Measurements from ENCODE around the gene PDE6G. TPM values are rescaled to one million over a fixed set of nuclear protein-coding genes. Genes with fewer than 3 reads are reported as not detected.

The PDE6G gene
- total RNA-seq, 1 experiment from 2014 or later = 1.6 TPM

DNA sequence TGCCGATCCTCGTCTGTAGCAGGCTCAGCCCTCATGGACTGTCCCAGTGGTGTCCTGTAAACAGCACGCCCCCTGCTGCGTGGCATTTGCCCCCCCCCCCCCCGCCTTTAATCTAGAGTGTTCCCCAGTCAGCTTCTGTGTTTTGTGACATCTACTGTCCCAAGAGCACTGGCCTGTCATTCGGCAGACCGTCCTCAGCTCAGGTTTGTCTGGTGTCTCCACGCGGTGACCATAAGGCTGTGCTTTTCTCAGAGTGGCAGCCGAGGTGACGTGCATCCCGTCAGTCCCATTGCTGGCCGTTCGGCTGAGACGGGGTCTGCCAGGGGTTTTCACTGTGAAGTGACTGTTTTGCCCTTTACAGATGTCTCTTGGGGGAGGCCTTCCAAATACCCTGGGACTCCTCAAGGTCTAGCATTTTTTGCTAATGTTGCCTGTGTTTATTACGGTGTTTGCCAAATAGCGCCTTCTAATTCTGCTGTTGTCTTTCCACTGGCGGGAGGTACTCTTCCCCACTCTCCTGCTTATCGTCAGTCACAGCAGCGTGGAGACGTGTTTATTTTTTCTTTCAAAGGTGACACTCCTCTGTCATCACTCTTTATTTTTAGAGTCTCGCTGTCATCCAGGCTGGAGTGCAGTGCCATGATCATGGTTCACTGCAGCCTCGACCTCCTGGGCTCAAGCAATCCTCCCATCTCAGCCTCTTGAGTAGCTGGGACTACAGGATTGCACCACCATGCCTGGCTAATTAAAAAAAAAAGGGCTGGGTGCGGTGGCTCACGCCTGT lies 41.1 kb upstream of the PDE6G start:
- Histone ChIP-seq H3K27ac (ENCODE audit: low read length) (no peak overlapping the region), H3K27me3 (ENCODE audit: low read length) (no peaks in the 10 kb centered on the region), H3K9me3 (ENCODE audit: low read length) (no peaks in the 10 kb centered on the region), H3K36me3 (ENCODE audit: insufficient read depth, low read length) (peaks cover 11% of the 10 kb centered on the region; the same call in 1 of the 2 replicates), H2AFZ (ENCODE audit: low read length) (no peak overlapping the region), H3K4me3 (ENCODE audit: low read length) (no peak overlapping the region), H3K4me1 (ENCODE audit: low read length) (peaks cover 16% of the 10 kb centered on the region), H3K9ac (ENCODE audit: low read length) (no peak overlapping the region), H4K20me1 (ENCODE audit: insufficient read depth, low read depth, low read length) (peaks cover 24% of the 10 kb centered on the region), H3K79me2 (ENCODE audit: low read length) (peaks cover 28% of the 10 kb centered on the region), H3K9me2 (replicated peaks; ENCODE audit: insufficient read depth, low read length) (no peaks in the 10 kb centered on the region), H3K4me2 (ENCODE audit: low read depth, low read length, poor library complexity, severe bottlenecking) (no peak overlapping the region)
- no peak for DNase-seq

DNA sequence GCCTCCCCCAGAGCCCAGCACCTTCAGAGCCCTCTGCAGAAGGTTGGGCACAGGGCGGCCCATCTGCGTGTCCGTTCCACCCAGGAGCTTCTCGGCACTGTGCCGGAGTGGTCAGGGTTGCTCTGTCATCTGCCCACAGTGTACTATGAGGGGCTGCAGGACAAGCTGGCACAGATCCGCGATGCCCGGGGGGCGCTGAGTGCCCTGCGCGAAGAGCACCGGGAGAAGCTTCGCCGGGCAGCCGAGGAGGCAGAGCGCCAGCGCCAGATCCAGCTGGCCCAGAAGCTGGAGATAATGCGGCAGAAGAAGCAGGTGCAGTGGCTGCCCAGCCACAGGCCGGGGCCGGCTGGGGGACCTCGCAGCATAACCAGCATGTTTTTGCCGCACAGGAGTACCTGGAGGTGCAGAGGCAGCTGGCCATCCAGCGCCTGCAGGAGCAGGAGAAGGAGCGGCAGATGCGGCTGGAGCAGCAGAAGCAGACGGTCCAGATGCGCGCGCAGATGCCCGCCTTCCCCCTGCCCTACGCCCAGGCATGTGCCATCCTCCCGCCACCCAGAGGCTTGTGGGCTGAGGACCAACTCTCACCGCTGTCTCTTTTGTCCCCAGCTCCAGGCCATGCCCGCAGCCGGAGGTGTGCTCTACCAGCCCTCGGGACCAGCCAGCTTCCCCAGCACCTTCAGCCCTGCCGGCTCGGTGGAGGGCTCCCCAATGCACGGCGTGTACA lies 40.0 kb upstream of the PDE6G start:
- H3K9me2 ChIP-seq (replicated peaks; ENCODE audit: insufficient read depth, low read length) = no peaks in the 10 kb centered on the region
- no peak overlapping the region for H3K27ac ChIP-seq (ENCODE audit: low read length)
- peaks cover 17% of the 10 kb centered on the region for H3K79me2 ChIP-seq (ENCODE audit: low read length)
- no peak overlapping the region for H3K4me3 ChIP-seq (ENCODE audit: low read length)
- H3K9ac ChIP-seq (ENCODE audit: low read length) = no peak overlapping the region
- no peaks in the 10 kb centered on the region for H3K9me3 ChIP-seq (ENCODE audit: low read length)
- H3K27me3 ChIP-seq (ENCODE audit: low read length) = no peaks in the 10 kb centered on the region
- H3K36me3 ChIP-seq (ENCODE audit: insufficient read depth, low read length) = peaks cover 11% of the 10 kb centered on the region; the same call in 1 of the 2 replicates
- H3K4me2 ChIP-seq (ENCODE audit: low read depth, low read length, poor library complexity, severe bottlenecking) = no peak overlapping the region
- no peak overlapping the region for H2AFZ ChIP-seq (ENCODE audit: low read length)
- peaks cover 14% of the 10 kb centered on the region for H4K20me1 ChIP-seq (ENCODE audit: insufficient read depth, low read depth, low read length)
- peaks cover 9% of the 10 kb centered on the region for H3K4me1 ChIP-seq (ENCODE audit: low read length)
- DNase-seq = no peak

DNA sequence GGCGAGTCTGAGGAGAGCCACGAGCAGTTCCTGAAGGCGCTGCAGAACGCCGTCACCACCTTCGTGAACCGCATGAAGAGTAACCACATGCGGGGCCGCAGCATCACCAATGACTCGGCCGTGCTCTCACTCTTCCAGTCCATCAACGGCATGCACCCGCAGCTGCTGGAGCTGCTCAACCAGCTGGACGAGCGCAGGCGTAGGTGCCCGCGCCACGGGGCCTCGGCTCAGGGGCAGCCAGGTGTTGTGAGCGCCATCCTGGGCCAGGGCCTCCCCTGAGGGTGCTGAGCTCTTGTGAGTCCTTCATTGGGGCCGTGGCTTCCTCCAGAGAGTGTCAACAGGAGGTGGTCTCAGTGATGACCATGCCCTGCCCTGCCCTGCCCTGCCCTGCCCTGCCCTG lies 39.5 kb upstream of the PDE6G start:
- Histone ChIP-seq H3K36me3 (ENCODE audit: insufficient read depth, low read length) (peaks cover 11% of the 10 kb centered on the region; the same call in 1 of the 2 replicates), H3K9ac (ENCODE audit: low read length) (no peak overlapping the region), H4K20me1 (ENCODE audit: insufficient read depth, low read depth, low read length) (peaks cover 10% of the 10 kb centered on the region), H3K9me2 (replicated peaks; ENCODE audit: insufficient read depth, low read length) (no peaks in the 10 kb centered on the region), H3K79me2 (ENCODE audit: low read length) (peaks cover 11% of the 10 kb centered on the region), H3K27me3 (ENCODE audit: low read length) (no peaks in the 10 kb centered on the region), H3K27ac (ENCODE audit: low read length) (no peak overlapping the region), H3K4me3 (ENCODE audit: low read length) (no peak overlapping the region), H2AFZ (ENCODE audit: low read length) (no peak overlapping the region), H3K4me2 (ENCODE audit: low read depth, low read length, poor library complexity, severe bottlenecking) (no peak overlapping the region), H3K9me3 (ENCODE audit: low read length) (no peaks in the 10 kb centered on the region), H3K4me1 (ENCODE audit: low read length) (peaks cover 3% of the 10 kb centered on the region)
- DNase-seq = no peak

DNA sequence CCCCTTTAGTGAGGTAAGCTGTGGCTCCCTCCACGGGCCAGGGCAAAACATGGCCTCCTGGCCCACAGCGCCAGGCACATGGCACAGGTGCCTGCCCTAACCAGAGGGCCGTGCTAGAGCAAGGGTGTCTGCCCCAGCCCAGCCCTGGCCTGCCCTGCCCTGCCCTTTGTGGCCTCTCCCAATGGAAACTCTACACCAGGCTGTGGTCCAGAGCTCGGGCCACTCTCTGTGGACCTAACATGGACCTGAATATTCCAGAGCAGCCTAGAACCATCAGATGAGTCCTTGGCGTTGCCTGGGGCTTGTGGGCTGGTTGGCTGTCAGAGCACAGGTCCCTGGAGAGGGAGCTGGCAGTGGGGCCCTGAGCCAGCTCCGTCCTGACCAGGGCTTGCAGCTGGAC lies 38.9 kb upstream of the PDE6G start:
- Histone ChIP-seq H2AFZ (ENCODE audit: low read length) (no peak overlapping the region), H3K9me2 (replicated peaks; ENCODE audit: insufficient read depth, low read length) (no peaks in the 10 kb centered on the region), H3K36me3 (ENCODE audit: insufficient read depth, low read length) (peaks cover 11% of the 10 kb centered on the region; the same call in 1 of the 2 replicates), H3K4me3 (ENCODE audit: low read length) (no peak overlapping the region), H3K27ac (ENCODE audit: low read length) (no peak overlapping the region), H3K4me2 (ENCODE audit: low read depth, low read length, poor library complexity, severe bottlenecking) (no peak overlapping the region), H3K27me3 (ENCODE audit: low read length) (no peaks in the 10 kb centered on the region), H3K4me1 (ENCODE audit: low read length) (no peaks in the 10 kb centered on the region), H3K9ac (ENCODE audit: low read length) (no peak overlapping the region), H3K9me3 (ENCODE audit: low read length) (no peaks in the 10 kb centered on the region), H4K20me1 (ENCODE audit: insufficient read depth, low read depth, low read length) (peaks cover 8% of the 10 kb centered on the region; the same call in 1 of the 2 replicates), H3K79me2 (ENCODE audit: low read length) (peaks cover 8% of the 10 kb centered on the region)
- no peak for DNase-seq

DNA sequence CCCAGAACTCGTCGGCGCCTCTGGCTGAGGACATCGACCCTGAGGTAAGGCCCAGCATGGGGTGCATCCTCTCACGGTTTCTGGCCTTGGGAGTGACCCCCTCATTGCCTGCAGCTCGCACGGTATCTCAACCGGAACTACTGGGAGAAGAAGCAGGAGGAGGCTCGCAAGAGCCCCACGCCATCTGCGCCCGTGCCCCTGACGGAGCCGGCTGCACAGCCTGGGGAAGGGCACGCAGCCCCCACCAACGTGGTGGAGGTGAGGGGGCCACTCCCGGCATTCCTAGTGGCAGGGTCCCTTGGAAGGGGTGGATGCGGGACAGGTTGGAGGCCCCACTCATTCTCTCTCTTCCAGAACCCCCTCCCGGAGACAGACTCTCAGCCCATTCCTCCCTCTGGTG lies 38.5 kb upstream of the PDE6G start:
- no peaks in the 10 kb centered on the region for H3K9me2 ChIP-seq (replicated peaks; ENCODE audit: insufficient read depth, low read length)
- H3K36me3 ChIP-seq (ENCODE audit: insufficient read depth, low read length) = peaks cover 11% of the 10 kb centered on the region; the same call in 1 of the 2 replicates
- no peak overlapping the region for H2AFZ ChIP-seq (ENCODE audit: low read length)
- peaks cover 8% of the 10 kb centered on the region for H3K79me2 ChIP-seq (ENCODE audit: low read length)
- no peak overlapping the region for H3K27ac ChIP-seq (ENCODE audit: low read length)
- DNase-seq = no peak
- no peak overlapping the region for H3K4me2 ChIP-seq (ENCODE audit: low read depth, low read length, poor library complexity, severe bottlenecking)
- H4K20me1 ChIP-seq (ENCODE audit: insufficient read depth, low read depth, low read length) = peaks cover 8% of the 10 kb centered on the region; the same call in 1 of the 2 replicates
- no peaks in the 10 kb centered on the region for H3K9me3 ChIP-seq (ENCODE audit: low read length)
- H3K27me3 ChIP-seq (ENCODE audit: low read length) = no peaks in the 10 kb centered on the region
- H3K4me3 ChIP-seq (ENCODE audit: low read length) = no peak overlapping the region
- H3K4me1 ChIP-seq (ENCODE audit: low read length) = no peaks in the 10 kb centered on the region
- H3K9ac ChIP-seq (ENCODE audit: low read length) = no peak overlapping the region

DNA sequence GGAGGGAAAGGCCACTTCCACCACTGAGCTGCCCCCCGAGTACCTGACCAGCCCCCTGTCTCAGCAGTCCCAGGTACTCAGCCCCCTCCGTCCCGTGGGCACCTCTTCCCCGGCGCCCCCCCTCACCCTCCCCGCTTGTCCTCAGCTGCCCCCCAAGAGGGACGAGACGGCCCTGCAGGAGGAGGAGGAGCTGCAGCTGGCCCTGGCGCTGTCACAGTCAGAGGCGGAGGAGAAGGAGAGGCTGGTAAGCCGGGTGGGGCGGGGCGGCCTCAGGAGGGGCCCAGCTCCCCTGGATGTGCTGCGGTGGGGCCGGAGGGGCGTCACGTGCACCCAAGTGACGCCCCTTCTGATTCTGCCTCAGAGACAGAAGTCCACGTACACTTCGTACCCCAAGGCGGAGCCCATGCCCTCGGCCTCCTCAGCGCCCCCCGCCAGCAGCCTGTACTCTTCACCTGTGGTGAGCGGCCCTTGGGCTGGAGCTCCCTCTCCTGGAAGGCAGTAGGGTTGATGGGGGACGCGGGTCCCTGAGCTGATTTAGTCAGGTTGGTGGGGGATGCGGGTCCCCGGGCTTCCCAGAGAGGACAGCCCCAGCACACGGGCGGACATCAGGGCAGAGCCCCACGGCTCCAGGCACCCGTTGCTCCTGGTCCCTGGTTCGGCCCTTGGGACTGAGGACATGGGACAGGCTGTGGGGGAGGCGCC lies 37.3 kb upstream of the PDE6G start:
- Histone ChIP-seq H3K4me2 (ENCODE audit: low read depth, low read length, poor library complexity, severe bottlenecking) (no peak overlapping the region), H3K4me1 (ENCODE audit: low read length) (no peaks in the 10 kb centered on the region), H3K27me3 (ENCODE audit: low read length) (no peaks in the 10 kb centered on the region), H2AFZ (ENCODE audit: low read length) (no peak overlapping the region), H3K36me3 (ENCODE audit: insufficient read depth, low read length) (peaks cover 6% of the 10 kb centered on the region; the same call in 1 of the 2 replicates), H3K79me2 (ENCODE audit: low read length) (peaks cover 2% of the 10 kb centered on the region; the same call in 1 of the 2 replicates), H3K9me3 (ENCODE audit: low read length) (no peaks in the 10 kb centered on the region), H3K9me2 (replicated peaks; ENCODE audit: insufficient read depth, low read length) (no peaks in the 10 kb centered on the region), H3K9ac (ENCODE audit: low read length) (no peak overlapping the region), H3K4me3 (ENCODE audit: low read length) (no peak overlapping the region), H4K20me1 (ENCODE audit: insufficient read depth, low read depth, low read length) (peaks cover 8% of the 10 kb centered on the region; the same call in 1 of the 2 replicates), H3K27ac (ENCODE audit: low read length) (no peak overlapping the region)
- no peak for DNase-seq

DNA sequence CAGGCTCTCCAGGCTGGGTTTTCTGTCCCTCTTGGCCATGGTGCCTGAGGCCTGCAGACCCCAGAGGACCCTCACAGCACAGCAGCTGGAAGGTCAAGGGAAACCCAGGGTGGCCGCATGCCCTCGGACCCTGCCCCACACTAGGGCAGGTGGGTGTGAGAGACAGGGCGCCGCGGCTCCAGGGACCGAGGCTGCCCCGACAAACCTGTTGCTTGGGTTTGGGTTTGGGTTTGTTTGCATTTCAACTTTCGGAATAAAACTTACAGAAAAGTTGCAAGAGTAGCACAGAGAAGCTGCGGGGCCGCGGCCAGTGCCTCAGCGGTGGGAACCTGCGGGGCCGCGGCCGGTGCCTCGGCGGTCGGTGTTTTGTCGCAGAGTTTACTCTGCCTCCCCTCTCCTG lies 35.3 kb upstream of the PDE6G start:
- H3K4me1 ChIP-seq (ENCODE audit: low read length) = no peaks in the 10 kb centered on the region
- peaks cover 9% of the 10 kb centered on the region for H3K79me2 ChIP-seq (ENCODE audit: low read length)
- peaks cover 5% of the 10 kb centered on the region; the same call in 1 of the 2 replicates for H3K36me3 ChIP-seq (ENCODE audit: insufficient read depth, low read length)
- no peak overlapping the region for H2AFZ ChIP-seq (ENCODE audit: low read length)
- H3K27me3 ChIP-seq (ENCODE audit: low read length) = no peaks in the 10 kb centered on the region
- no peak overlapping the region for H3K9ac ChIP-seq (ENCODE audit: low read length)
- H3K27ac ChIP-seq (ENCODE audit: low read length) = no peak overlapping the region
- no peak overlapping the region for H3K4me2 ChIP-seq (ENCODE audit: low read depth, low read length, poor library complexity, severe bottlenecking)
- peaks cover 8% of the 10 kb centered on the region; the same call in 1 of the 2 replicates for H4K20me1 ChIP-seq (ENCODE audit: insufficient read depth, low read depth, low read length)
- no peaks in the 10 kb centered on the region for H3K9me3 ChIP-seq (ENCODE audit: low read length)
- no peaks in the 10 kb centered on the region for H3K9me2 ChIP-seq (replicated peaks; ENCODE audit: insufficient read depth, low read length)
- H3K4me3 ChIP-seq (ENCODE audit: low read length) = no peak overlapping the region
- no peak for DNase-seq

DNA sequence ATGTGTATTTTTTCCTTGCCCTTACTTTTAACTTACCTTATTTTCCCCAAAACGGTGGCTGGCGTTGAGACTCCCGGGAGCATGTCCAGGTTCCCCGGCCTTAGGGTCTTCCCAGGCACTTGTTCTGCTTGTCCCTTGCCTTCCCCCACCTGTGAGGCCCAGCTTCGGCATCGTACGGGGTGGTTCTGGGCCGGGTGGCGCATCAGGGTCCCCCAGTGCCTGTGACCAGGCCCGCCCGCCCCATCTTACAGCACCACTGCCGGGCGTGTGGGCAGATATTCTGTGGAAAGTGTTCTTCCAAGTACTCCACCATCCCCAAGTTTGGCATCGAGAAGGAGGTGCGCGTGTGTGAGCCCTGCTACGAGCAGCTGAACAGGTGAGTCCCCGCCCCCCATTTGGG lies 34.9 kb upstream of the PDE6G start:
- no peak overlapping the region for H3K4me3 ChIP-seq (ENCODE audit: low read length)
- H3K79me2 ChIP-seq (ENCODE audit: low read length) = peaks cover 12% of the 10 kb centered on the region
- no peak overlapping the region for H3K27ac ChIP-seq (ENCODE audit: low read length)
- no peaks in the 10 kb centered on the region for H3K9me3 ChIP-seq (ENCODE audit: low read length)
- H3K36me3 ChIP-seq (ENCODE audit: insufficient read depth, low read length) = peaks cover 7% of the 10 kb centered on the region; the same call in 1 of the 2 replicates
- H4K20me1 ChIP-seq (ENCODE audit: insufficient read depth, low read depth, low read length) = peaks cover 10% of the 10 kb centered on the region; the same call in 1 of the 2 replicates
- H3K9me2 ChIP-seq (replicated peaks; ENCODE audit: insufficient read depth, low read length) = no peaks in the 10 kb centered on the region
- no peak overlapping the region for H3K4me2 ChIP-seq (ENCODE audit: low read depth, low read length, poor library complexity, severe bottlenecking)
- H3K9ac ChIP-seq (ENCODE audit: low read length) = no peak overlapping the region
- no peak for DNase-seq
- no peaks in the 10 kb centered on the region for H3K27me3 ChIP-seq (ENCODE audit: low read length)
- no peak overlapping the region for H2AFZ ChIP-seq (ENCODE audit: low read length)
- H3K4me1 ChIP-seq (ENCODE audit: low read length) = no peaks in the 10 kb centered on the region

Measured in Karpas-422 (cell line).